ENCODE results near the gene PPP2R2C.

DNA sequence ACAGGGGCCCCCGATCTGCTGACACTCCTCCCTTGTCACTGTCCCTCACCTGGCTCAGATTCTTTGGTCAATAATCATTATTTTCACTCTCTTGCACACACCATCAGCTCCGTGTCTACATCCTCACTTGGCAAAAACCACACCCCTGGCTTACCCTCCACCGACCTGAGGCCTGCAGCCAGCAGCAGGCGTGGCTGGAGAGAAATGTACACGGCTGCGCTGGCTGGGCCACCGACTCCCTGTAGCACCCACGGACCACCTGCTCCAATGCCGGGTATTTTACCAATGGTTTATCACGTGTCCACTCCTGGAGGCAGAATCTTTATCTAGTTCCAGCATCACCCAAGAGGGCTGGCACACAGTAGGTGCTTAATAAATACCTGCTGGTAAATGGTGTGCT lies 104.3 kb downstream of the PPP2R2C start:
- TF ChIP-seq, protein P1, sequence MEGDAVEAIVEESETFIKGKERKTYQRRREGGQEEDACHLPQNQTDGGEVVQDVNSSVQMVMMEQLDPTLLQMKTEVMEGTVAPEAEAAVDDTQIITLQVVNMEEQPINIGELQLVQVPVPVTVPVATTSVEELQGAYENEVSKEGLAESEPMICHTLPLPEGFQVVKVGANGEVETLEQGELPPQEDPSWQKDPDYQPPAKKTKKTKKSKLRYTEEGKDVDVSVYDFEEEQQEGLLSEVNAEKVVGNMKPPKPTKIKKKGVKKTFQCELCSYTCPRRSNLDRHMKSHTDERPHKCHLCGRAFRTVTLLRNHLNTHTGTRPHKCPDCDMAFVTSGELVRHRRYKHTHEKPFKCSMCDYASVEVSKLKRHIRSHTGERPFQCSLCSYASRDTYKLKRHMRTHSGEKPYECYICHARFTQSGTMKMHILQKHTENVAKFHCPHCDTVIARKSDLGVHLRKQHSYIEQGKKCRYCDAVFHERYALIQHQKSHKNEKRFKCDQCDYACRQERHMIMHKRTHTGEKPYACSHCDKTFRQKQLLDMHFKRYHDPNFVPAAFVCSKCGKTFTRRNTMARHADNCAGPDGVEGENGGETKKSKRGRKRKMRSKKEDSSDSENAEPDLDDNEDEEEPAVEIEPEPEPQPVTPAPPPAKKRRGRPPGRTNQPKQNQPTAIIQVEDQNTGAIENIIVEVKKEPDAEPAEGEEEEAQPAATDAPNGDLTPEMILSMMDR (IDR thresholded peaks at IDR 0.05): no peak
- no peak for TF ChIP-seq POLR2A (IDR thresholded peaks at IDR 0.05)
- no peak for TF ChIP-seq POLR2AphosphoS5 (IDR thresholded peaks at IDR 0.05)
